Erythroblast (primary cell): ENCODE results near the gene PPP4R2.

Experiments used
- GATA1 ChIP-seq: IDR thresholded peaks from 2 replicates; pipeline ENCODE4 v1.6.1; 2011; ENCODE audit warnings: low read depth, mild to moderate bottlenecking, control low read depth, low read length, moderate library complexity
- POLR2A ChIP-seq: IDR thresholded peaks from 2 replicates; pipeline ENCODE4 v1.6.1; 2011; ENCODE audit warnings: mild to moderate bottlenecking, low read length

DNA sequence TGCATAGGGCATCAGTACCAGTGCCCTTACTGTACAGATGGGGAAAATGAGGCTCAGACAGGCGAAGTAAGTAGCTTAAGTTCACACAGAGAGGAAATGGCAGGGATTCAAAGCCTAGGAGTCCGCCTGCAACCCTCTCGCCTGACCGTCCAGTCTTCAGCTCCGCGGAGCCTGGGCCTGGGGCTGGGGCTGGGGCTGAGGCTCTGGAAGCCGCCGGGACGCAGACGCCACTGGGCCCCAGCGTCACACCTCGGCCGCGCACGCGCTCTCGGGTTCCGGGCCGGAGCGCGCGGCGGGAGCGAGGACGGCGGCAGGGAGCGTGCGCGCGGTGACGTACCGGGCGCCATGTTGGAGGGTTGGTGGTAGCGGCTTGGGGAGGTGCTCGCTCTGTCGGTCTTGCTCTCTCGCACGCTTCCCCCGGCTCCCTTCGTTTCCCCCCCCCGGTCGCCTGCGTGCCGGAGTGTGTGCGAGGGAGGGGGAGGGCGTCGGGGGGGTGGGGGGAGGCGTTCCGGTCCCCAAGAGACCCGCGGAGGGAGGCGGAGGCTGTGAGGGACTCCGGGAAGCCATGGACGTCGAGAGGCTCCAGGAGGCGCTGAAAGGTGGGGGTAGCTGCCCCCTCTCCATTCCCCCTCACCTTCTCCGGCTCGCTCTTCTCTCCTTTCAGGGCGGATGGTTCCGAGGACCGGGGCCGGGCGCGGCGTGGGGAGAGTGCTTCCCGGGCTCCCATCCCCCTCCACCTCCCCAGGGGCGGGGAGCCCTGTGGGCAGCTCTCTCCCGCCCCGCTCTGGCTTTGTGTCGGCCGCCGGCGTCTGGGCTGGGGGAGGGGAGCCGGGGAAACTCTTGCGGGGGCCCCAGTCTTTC, at the start of gene PPP4R2:
- TF ChIP-seq POLR2A (peak; percentile 85), GATA1 (no peak)
